Transverse colon (tissue), 4 donors: ENCODE measurements around the gene LGALS9.

Experiments used
- POLR2A ChIP-seq: fragments of 450-650 bp; IDR thresholded peaks from one replicate; pipeline ENCODE4 v1.6.1; 2016; ENCODE audit warnings: antibody characterized with exemption, mild to moderate bottlenecking, moderate library complexity
- POLR2AphosphoS5 ChIP-seq, 3 donors: sonication (generic); formaldehyde crosslinking; IDR thresholded peaks; one replicate each; pipeline ENCODE4 v1.6.1; 2016; ENCODE audit warnings: antibody characterized with exemption in 3 of 3
- TF ChIP-seq, protein P1 (sequence below), 5 experiments: fragments of 200-600 bp in 3 of 5; fragments of 450-650 bp in 2 of 5; sonication (generic) in 3 of 5; IDR thresholded peaks; 1 replicate in 2 of 5; 2 replicates in 3 of 5; pipeline ENCODE4 v1.5.1; 2016 to 2017; ENCODE audit warnings: antibody characterized with exemption in 5 of 5, inconsistent platforms in 3 of 5, mild to moderate bottlenecking in 2 of 5, moderate library complexity in 1 of 5

DNA sequence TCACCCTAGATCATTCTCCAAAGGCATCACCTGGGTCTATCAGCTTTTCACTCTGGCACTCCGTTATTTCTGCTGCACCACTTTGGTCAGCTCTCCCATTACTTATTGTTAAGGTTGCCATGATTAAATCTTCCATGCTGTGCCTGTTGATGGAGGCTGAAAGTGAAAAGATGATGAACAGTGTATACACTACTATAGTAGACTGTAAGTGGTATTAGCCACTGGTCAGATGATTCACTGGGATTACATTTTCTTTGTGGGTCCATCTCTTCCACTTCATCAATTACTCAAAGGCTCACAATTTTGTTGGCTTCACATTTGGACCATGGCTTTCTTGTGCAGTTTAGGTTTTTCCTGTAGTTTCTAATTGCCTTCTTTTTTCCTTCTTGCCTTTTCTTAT lies 15.9 kb upstream of the LGALS9 start:
- TF ChIP-seq, protein P1, sequence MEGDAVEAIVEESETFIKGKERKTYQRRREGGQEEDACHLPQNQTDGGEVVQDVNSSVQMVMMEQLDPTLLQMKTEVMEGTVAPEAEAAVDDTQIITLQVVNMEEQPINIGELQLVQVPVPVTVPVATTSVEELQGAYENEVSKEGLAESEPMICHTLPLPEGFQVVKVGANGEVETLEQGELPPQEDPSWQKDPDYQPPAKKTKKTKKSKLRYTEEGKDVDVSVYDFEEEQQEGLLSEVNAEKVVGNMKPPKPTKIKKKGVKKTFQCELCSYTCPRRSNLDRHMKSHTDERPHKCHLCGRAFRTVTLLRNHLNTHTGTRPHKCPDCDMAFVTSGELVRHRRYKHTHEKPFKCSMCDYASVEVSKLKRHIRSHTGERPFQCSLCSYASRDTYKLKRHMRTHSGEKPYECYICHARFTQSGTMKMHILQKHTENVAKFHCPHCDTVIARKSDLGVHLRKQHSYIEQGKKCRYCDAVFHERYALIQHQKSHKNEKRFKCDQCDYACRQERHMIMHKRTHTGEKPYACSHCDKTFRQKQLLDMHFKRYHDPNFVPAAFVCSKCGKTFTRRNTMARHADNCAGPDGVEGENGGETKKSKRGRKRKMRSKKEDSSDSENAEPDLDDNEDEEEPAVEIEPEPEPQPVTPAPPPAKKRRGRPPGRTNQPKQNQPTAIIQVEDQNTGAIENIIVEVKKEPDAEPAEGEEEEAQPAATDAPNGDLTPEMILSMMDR (IDR thresholded peaks at IDR 0.05) = no peak
- TF ChIP-seq POLR2A (no peak), POLR2AphosphoS5 (IDR thresholded peaks at IDR 0.05) (no peak)
